DND-41 (cell line): ENCODE results near the gene PDHB.

ENCODE experiments used
- ATAC-seq: fragments of 200-7000 bp; cut with Tn5 transposase; 3 replicates; pipeline ENCODE4 v1.9.1; 2021; ENCODE audit warnings: low read depth; ENCODE audit not compliant: insufficient read depth
- DNase-seq: peaks from one replicate; pipeline ENCODE4 v3.0.0-alpha.2; 2020
- H2AFZ ChIP-seq: 2 replicates; pipeline ENCODE4 v1.6.0; 2012; ENCODE audit warnings: low read depth, low read length
- H3K27ac ChIP-seq: 2 replicates; pipeline ENCODE4 v1.5.1; 2012; ENCODE audit warnings: low read length, inconsistent platforms
- H3K27me3 ChIP-seq: fragments of 200-600 bp; sonication (generic); 2 replicates; pipeline ENCODE4 v1.6.0; 2012; ENCODE audit warnings: low read length, mild to moderate bottlenecking, inconsistent platforms; ENCODE audit not compliant: insufficient read depth, poor library complexity
- H3K36me3 ChIP-seq: 2 replicates; pipeline ENCODE4 v1.5.1; 2012; ENCODE audit warnings: low read length, inconsistent platforms; ENCODE audit not compliant: insufficient read depth
- H3K4me1 ChIP-seq: 2 replicates; pipeline ENCODE4 v1.5.1; 2012; ENCODE audit warnings: mild to moderate bottlenecking, low read length; ENCODE audit not compliant: insufficient read depth
- H3K4me2 ChIP-seq: 2 replicates; pipeline ENCODE4 v1.6.0; 2012; ENCODE audit warnings: mild to moderate bottlenecking, moderate library complexity, low read length, inconsistent platforms; ENCODE audit not compliant: insufficient read depth
- H3K4me3 ChIP-seq, 2 experiments: fragments of 200-600 bp in 1 of 2; shearing (Covaris generic) in 1 of 2; 2 replicates each; pipeline ENCODE4 v1.5.1; 2012 to 2016; ENCODE audit warnings: inconsistent platforms in 2 of 2, low read length in 2 of 2, mild to moderate bottlenecking in 2 of 2, low read depth in 1 of 2, moderate library complexity in 1 of 2
- H3K79me2 ChIP-seq: 2 replicates; pipeline ENCODE4 v1.6.0; 2012; ENCODE audit warnings: low read length, inconsistent platforms; ENCODE audit not compliant: insufficient read depth
- H3K9ac ChIP-seq: 2 replicates; pipeline ENCODE4 v1.6.0; 2012; ENCODE audit warnings: low read depth, mild to moderate bottlenecking, inconsistent platforms, low read length, moderate library complexity
- H3K9me3 ChIP-seq: 2 replicates; pipeline ENCODE4 v1.5.1; 2012; ENCODE audit warnings: low read length, moderate library complexity, mild to moderate bottlenecking, inconsistent platforms; ENCODE audit not compliant: insufficient read depth, severe bottlenecking
- H4K20me1 ChIP-seq: 2 replicates; pipeline ENCODE4 v1.6.0; 2012; ENCODE audit warnings: low read length; ENCODE audit not compliant: insufficient read depth
- EZH2 ChIP-seq: IDR thresholded peaks from 3 replicates; pipeline ENCODE4 v1.6.1; 2012; ENCODE audit warnings: borderline replicate concordance, low read depth, mild to moderate bottlenecking, moderate library complexity, low read length, inconsistent platforms; ENCODE audit not compliant: severe bottlenecking
- TF ChIP-seq, protein P1 (sequence below): IDR thresholded peaks from 2 replicates; pipeline ENCODE4 v1.5.1; 2012; ENCODE audit warnings: borderline replicate concordance, low read length, moderate library complexity, mild to moderate bottlenecking; ENCODE audit not compliant: poor library complexity, severe bottlenecking; ENCODE audit errors: extremely low read depth

PDHB gene

DNA sequence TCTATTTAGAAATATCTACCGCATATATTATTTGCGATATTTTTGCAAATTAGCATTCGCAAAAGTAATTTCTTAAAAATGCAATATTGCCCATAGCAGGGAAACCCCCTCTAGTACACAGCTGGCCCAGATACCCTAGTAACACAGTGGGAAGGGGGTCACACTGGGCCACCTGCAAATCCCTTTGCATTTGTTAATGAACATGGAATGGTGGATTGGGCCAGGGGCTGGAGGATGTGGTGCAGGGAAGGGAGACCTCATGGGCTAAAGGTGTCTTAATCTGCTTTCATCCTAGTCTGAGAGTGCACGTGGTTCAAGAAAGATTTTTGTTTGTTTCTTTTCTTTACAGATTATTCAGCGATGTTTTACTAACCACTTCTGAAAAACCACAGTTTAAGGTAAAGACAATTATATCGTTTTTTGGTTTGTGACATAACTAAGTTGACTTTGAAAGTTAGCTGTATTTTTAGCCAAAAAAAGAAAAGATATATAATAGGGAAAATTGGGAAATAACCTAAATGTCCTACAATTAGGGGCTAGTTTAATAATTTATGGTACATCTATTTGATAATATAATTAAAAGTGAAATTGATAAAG, 30.0 kb downstream of the PDHB start:
- no peaks in the 10 kb centered on the region for H3K9me3 ChIP-seq
- H3K27ac ChIP-seq, result no peak overlapping the region
- H3K9ac ChIP-seq, result no peak overlapping the region
- TF ChIP-seq, protein P1, sequence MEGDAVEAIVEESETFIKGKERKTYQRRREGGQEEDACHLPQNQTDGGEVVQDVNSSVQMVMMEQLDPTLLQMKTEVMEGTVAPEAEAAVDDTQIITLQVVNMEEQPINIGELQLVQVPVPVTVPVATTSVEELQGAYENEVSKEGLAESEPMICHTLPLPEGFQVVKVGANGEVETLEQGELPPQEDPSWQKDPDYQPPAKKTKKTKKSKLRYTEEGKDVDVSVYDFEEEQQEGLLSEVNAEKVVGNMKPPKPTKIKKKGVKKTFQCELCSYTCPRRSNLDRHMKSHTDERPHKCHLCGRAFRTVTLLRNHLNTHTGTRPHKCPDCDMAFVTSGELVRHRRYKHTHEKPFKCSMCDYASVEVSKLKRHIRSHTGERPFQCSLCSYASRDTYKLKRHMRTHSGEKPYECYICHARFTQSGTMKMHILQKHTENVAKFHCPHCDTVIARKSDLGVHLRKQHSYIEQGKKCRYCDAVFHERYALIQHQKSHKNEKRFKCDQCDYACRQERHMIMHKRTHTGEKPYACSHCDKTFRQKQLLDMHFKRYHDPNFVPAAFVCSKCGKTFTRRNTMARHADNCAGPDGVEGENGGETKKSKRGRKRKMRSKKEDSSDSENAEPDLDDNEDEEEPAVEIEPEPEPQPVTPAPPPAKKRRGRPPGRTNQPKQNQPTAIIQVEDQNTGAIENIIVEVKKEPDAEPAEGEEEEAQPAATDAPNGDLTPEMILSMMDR, result no peak
- TF ChIP-seq EZH2, result no peak
- H4K20me1 ChIP-seq, result no peaks in the 10 kb centered on the region
- no peak for DNase-seq
- no peaks in the 10 kb centered on the region for H3K79me2 ChIP-seq
- no peaks in the 10 kb centered on the region for H3K27me3 ChIP-seq
- H3K4me3 ChIP-seq, result no peak overlapping the region
- H3K4me2 ChIP-seq, result no peak overlapping the region
- 0 out of 3 replicates have a peak, but pooled peaks have one; percentile 29 for ATAC-seq
- no peaks in the 10 kb centered on the region for H3K4me1 ChIP-seq
- peaks cover 76% of the 10 kb centered on the region for H3K36me3 ChIP-seq
- H2AFZ ChIP-seq, result no peak overlapping the region

DNA sequence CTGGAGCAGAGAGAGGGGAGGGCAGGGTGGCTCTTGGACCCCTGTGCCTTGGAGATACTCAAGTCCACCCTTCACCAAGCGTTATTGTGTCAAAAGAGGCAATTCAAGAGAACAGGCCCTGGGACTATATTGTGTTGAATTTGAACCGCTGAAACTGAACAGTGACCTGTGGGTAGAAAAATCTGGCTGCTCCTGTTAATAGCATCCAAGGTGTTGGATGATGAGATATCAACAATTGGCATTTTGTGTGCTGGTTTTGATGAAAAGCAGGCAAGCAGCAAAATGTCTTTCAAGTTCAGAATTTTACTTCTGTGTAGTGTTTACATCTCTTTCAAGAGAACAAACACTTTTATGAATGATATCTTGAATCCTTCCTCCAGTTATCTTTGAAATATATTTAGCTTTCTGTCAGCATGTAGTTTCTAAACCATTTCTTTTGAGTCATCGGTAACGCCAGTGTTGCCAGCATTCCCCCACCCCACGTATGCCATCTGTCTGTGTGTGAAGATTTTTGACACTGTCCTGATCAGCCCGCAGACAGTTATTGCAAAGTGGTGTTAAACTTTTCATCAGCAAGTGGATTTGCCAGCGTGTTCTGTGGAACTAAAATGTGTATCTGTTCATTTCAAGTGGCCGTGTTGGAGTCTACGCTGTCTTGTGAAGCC, 34.8 kb downstream of the PDHB start:
- Histone ChIP-seq H4K20me1 (no peaks in the 10 kb centered on the region), H3K9me3 (no peaks in the 10 kb centered on the region), H3K4me2 (no peak overlapping the region), H3K9ac (no peak overlapping the region), H3K4me3 (no peak overlapping the region), H3K36me3 (peaks cover 85% of the 10 kb centered on the region), H3K27me3 (no peaks in the 10 kb centered on the region), H3K4me1 (no peaks in the 10 kb centered on the region), H3K27ac (no peak overlapping the region), H3K79me2 (no peaks in the 10 kb centered on the region), H2AFZ (no peak overlapping the region)
- DNase-seq, result no peak
- ATAC-seq, result no peak
- TF ChIP-seq, protein P1, result no peak
- TF ChIP-seq EZH2, result no peak

DNA sequence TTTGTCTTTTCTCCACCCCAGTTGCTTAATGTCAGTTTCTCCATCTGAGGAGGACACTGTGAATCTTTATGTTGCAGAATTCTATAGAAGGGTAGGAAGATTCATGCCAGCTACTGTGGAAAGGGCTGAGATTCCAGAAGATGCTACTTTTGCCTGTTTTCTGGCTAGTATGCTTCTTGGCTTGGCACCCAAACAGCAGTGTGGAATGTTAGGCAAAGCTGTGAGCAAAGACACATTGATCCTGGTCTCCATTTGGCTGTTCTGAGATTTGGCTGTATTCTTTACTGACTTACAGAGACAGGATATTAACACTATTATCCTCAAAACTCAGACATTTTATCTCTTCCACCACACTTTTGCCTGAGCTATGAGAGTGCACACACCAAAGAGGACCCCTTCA, 39.3 kb downstream of the PDHB start:
- no peaks in the 10 kb centered on the region for H3K27me3 ChIP-seq
- H3K4me1 ChIP-seq, result no peaks in the 10 kb centered on the region
- no peaks in the 10 kb centered on the region; the same call in 1 of the 2 replicates for H3K79me2 ChIP-seq
- TF ChIP-seq EZH2, result no peak
- TF ChIP-seq, protein P1, result no peak
- H3K9me3 ChIP-seq, result no peaks in the 10 kb centered on the region
- H3K4me3 ChIP-seq, result no peak overlapping the region
- no peak overlapping the region for H3K4me2 ChIP-seq
- H3K9ac ChIP-seq, result no peak overlapping the region
- H2AFZ ChIP-seq, result no peak overlapping the region
- DNase-seq (no peak), ATAC-seq (no peak)
- peaks cover 82% of the 10 kb centered on the region for H3K36me3 ChIP-seq
- no peak overlapping the region for H3K27ac ChIP-seq
- H4K20me1 ChIP-seq, result no peaks in the 10 kb centered on the region; the same call in 1 of the 2 replicates
